Measurements from ENCODE around the gene COPG2.
"Not testable (repeated sequence)": the region's sequence is repeated elsewhere in the genome, so short reads cannot be mapped to it uniquely, and the experiment has no call there.

The COPG2 gene

DNA sequence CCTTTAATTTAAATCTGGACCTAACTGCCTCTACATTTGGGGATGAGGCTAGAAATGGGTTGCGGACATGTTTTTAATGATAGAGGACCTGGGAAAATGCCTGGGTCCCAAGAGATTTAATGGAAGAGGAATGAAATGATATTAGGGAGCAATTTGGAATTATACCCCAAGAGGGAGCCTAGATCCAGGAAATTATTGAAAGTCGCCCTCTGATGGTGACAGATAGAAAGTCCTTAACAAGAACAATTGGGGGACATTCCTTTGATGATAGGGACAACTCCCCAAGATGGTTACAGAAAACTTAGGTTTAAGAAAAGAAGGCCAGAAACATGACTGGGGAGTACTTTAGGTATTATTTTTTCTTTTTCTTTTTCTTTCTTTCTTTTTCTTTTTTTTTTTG is 27.3 kb upstream of the COPG2 start:
- Histone ChIP-seq H3K79me2 (ENCODE audit: insufficient read depth, low read length) (no peaks in the 10 kb centered on the region), H3K4me3 (ENCODE audit: low read depth, low read length, poor library complexity, severe bottlenecking) (no peak overlapping the region), H3K4me1 (ENCODE audit: insufficient read depth, low read length, severe bottlenecking) (no peaks in the 10 kb centered on the region), H3F3A (ENCODE audit: insufficient read depth, low read length) (no peaks in the 10 kb centered on the region), H3K36me3 (ENCODE audit: insufficient read depth, low read length) (no peaks in the 10 kb centered on the region), H2AFZ (ENCODE audit: low read length) (no peak overlapping the region), H3K27ac (ENCODE audit: low read depth, low read length, poor library complexity, severe bottlenecking) (no peak overlapping the region), H4K20me1 (ENCODE audit: insufficient read depth, low read length) (no peaks in the 10 kb centered on the region), H3K9me3 (ENCODE audit: low read length) (peaks cover 6% of the 10 kb centered on the region), H3K9ac (ENCODE audit: low read length) (no peak overlapping the region), H3K9me2 (ENCODE audit: low read depth, low read length) (no peaks in the 10 kb centered on the region), H3K4me2 (ENCODE audit: low read length) (no peak overlapping the region), H3K27me3 (ENCODE audit: insufficient read depth, low read length) (no peaks in the 10 kb centered on the region)
- no peak for TF ChIP-seq EZH2 (IDR thresholded peaks at IDR 0.05; ENCODE audit: borderline replicate concordance, low read length)
- TF ChIP-seq, protein P1, sequence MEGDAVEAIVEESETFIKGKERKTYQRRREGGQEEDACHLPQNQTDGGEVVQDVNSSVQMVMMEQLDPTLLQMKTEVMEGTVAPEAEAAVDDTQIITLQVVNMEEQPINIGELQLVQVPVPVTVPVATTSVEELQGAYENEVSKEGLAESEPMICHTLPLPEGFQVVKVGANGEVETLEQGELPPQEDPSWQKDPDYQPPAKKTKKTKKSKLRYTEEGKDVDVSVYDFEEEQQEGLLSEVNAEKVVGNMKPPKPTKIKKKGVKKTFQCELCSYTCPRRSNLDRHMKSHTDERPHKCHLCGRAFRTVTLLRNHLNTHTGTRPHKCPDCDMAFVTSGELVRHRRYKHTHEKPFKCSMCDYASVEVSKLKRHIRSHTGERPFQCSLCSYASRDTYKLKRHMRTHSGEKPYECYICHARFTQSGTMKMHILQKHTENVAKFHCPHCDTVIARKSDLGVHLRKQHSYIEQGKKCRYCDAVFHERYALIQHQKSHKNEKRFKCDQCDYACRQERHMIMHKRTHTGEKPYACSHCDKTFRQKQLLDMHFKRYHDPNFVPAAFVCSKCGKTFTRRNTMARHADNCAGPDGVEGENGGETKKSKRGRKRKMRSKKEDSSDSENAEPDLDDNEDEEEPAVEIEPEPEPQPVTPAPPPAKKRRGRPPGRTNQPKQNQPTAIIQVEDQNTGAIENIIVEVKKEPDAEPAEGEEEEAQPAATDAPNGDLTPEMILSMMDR (IDR thresholded peaks at IDR 0.05; ENCODE audit: low read length): peak; percentile 71

DNA sequence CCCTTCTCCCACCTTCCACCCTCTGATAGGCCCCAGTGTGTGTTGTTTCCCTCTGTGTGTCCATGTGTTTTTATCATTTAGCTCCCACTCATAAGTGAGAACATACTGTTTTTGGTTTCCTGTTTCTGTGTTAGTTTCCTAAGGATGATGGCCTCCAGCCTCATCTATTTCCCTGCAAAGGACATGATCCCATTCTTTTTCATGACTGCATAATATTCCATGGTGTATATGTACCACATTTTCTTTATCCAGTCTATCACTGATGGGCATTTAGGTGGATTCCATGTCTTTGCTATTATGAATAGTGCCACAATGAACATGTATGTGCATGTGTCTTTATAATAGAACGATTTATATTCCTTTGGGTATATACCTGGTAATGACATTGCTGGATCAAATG is 23.8 kb upstream of the COPG2 start:
- not testable (repeated sequence) for H3K79me2 ChIP-seq (ENCODE audit: insufficient read depth, low read length); H3K9me2 ChIP-seq (ENCODE audit: low read depth, low read length); H3K4me2 ChIP-seq (ENCODE audit: low read length); H4K20me1 ChIP-seq (ENCODE audit: insufficient read depth, low read length); H3K27me3 ChIP-seq (ENCODE audit: insufficient read depth, low read length); H3K36me3 ChIP-seq (ENCODE audit: insufficient read depth, low read length); H3K9ac ChIP-seq (ENCODE audit: low read length); H3F3A ChIP-seq (ENCODE audit: insufficient read depth, low read length); H3K4me1 ChIP-seq (ENCODE audit: insufficient read depth, low read length, severe bottlenecking); H2AFZ ChIP-seq (ENCODE audit: low read length); H3K4me3 ChIP-seq (ENCODE audit: low read depth, low read length, poor library complexity, severe bottlenecking); H3K27ac ChIP-seq (ENCODE audit: low read depth, low read length, poor library complexity, severe bottlenecking)
- H3K9me3 ChIP-seq (ENCODE audit: low read length): peaks cover 29% of the 10 kb centered on the region

DNA sequence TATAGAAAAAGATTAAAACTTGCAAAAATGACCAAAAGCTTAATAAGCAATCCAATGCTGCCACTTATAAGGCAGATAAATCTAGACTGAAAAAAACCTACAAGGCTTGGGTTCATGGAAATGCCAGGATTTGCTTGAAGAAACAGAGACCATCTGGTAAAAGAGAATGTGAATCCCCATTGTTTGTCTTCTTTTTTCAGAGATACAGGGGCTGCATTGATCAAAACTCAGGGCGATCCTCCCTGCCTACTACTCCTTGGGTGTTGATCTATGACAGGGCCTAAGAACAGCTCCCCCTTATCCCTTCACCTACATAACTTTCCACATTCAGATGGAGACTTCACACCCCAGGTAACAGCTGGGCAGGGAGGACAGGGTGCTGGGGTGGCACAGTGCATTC is 21.1 kb upstream of the COPG2 start:
- H3K4me2 ChIP-seq (ENCODE audit: low read length): no peak overlapping the region
- no peaks in the 10 kb centered on the region for H3K79me2 ChIP-seq (ENCODE audit: insufficient read depth, low read length)
- peaks cover 30% of the 10 kb centered on the region for H3K9me3 ChIP-seq (ENCODE audit: low read length)
- H3K4me3 ChIP-seq (ENCODE audit: low read depth, low read length, poor library complexity, severe bottlenecking): no peak overlapping the region
- TF ChIP-seq EZH2 (IDR thresholded peaks at IDR 0.05; ENCODE audit: borderline replicate concordance, low read length): no peak
- TF ChIP-seq, protein P1 (IDR thresholded peaks at IDR 0.05; ENCODE audit: low read length): no peak
- H2AFZ ChIP-seq (ENCODE audit: low read length): no peak overlapping the region
- H3K27me3 ChIP-seq (ENCODE audit: insufficient read depth, low read length): peaks cover 5% of the 10 kb centered on the region; the same call in 1 of the 2 replicates
- H3F3A ChIP-seq (ENCODE audit: insufficient read depth, low read length): no peaks in the 10 kb centered on the region
- no peaks in the 10 kb centered on the region for H3K9me2 ChIP-seq (ENCODE audit: low read depth, low read length)
- H3K9ac ChIP-seq (ENCODE audit: low read length): no peak overlapping the region
- no peaks in the 10 kb centered on the region for H3K36me3 ChIP-seq (ENCODE audit: insufficient read depth, low read length)
- no peaks in the 10 kb centered on the region for H4K20me1 ChIP-seq (ENCODE audit: insufficient read depth, low read length)
- no peaks in the 10 kb centered on the region for H3K4me1 ChIP-seq (ENCODE audit: insufficient read depth, low read length, severe bottlenecking)
- no peak overlapping the region for H3K27ac ChIP-seq (ENCODE audit: low read depth, low read length, poor library complexity, severe bottlenecking)

DNA sequence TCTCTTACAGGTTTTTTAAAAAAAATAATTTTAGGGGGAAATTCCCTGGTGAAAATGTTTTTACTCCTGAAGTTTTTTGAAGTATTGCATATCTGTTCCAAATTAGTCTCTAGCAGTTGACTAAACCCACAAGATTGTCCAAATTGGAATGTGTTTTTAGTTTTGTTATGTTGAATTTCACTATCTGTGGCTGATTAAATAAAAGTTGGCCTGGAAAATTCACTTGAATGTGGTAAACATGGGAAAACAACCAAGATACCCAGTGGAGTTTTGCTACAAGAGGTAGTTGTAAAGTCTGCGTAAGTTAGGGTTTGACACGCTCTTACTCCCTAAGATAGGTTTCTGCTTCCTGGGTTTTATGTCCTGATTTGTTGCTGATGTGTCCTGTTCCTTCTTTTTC is 14.5 kb upstream of the COPG2 start:
- Histone ChIP-seq H2AFZ (ENCODE audit: low read length) (no peak overlapping the region), H3K27ac (ENCODE audit: low read depth, low read length, poor library complexity, severe bottlenecking) (no peak overlapping the region), H3K9ac (ENCODE audit: low read length) (no peak overlapping the region), H4K20me1 (ENCODE audit: insufficient read depth, low read length) (no peaks in the 10 kb centered on the region), H3K36me3 (ENCODE audit: insufficient read depth, low read length) (no peaks in the 10 kb centered on the region), H3K4me2 (ENCODE audit: low read length) (no peak overlapping the region), H3K27me3 (ENCODE audit: insufficient read depth, low read length) (peaks cover 5% of the 10 kb centered on the region; the same call in 1 of the 2 replicates), H3K4me3 (ENCODE audit: low read depth, low read length, poor library complexity, severe bottlenecking) (no peak overlapping the region), H3F3A (ENCODE audit: insufficient read depth, low read length) (no peaks in the 10 kb centered on the region), H3K9me3 (ENCODE audit: low read length) (peaks cover 4% of the 10 kb centered on the region), H3K4me1 (ENCODE audit: insufficient read depth, low read length, severe bottlenecking) (no peaks in the 10 kb centered on the region), H3K9me2 (ENCODE audit: low read depth, low read length) (no peaks in the 10 kb centered on the region), H3K79me2 (ENCODE audit: insufficient read depth, low read length) (no peaks in the 10 kb centered on the region)
- TF ChIP-seq EZH2 (IDR thresholded peaks at IDR 0.05; ENCODE audit: borderline replicate concordance, low read length): no peak
- TF ChIP-seq, protein P1 (IDR thresholded peaks at IDR 0.05; ENCODE audit: low read length): no peak

All from OCI-LY1 (cell line).